ENCODE data around the gene WDR6. TPM values are rescaled to one million over a fixed set of nuclear protein-coding genes. Genes with fewer than 3 reads are reported as not detected.

The WDR6 gene
- 73.6 and 93.7 TPM in 2 replicates for total RNA-seq

GRCh38 chr3:49007068-49007770, at the start of gene WDR6:
Gene WDR6, plus strand, starts transcription at chr3:49007391. Its CDS starts 41 bp downstream, at chr3:49007432.

GRCh38 chr3:48989796-48990635, 17.2 kb upstream of the WDR6 start, which contains the start of gene P4HTM:
Gene P4HTM, plus strand, starts transcription at chr3:48990241. Its CDS starts 16 bp downstream, at chr3:48990257.

GRCh38 chr3:49017971-49018706, 10.9 kb downstream of the WDR6 start, which contains the start of gene DALRD3:
Gene DALRD3, minus strand, starts transcription at chr3:49018580. Its CDS starts 16 bp downstream, at chr3:49018564.

GRCh38 chr3:49021813-49022687, 14.9 kb downstream of the WDR6 start, which contains the start of gene NDUFAF3:
Gene NDUFAF3, plus strand, starts transcription at chr3:49022121. Its CDS starts 24 bp downstream, at chr3:49022145.

GRCh38 chr3:49028673-49029562, 21.7 kb downstream of the WDR6 start, which contains the start of gene IMPDH2:
Gene IMPDH2, minus strand, starts transcription at chr3:49029398. Its CDS starts 48 bp downstream, at chr3:49029350.

Other genes with a start within 250 kb of the WDR6 start
- 19.2 and 23.5 TPM in 2 replicates for gene PRKAR2A, start 159.5 kb upstream of the WDR6 start, total RNA-seq
- gene SLC25A20, start 108.5 kb upstream of the WDR6 start, total RNA-seq: 20.8 and 21.0 TPM in 2 replicates
- gene ARIH2, start 88.5 kb upstream of the WDR6 start, total RNA-seq: 47.3 and 59.5 TPM in 2 replicates
- 35.0 TPM in 2 replicates for gene P4HTM, start 17.1 kb upstream of the WDR6 start, total RNA-seq
- 49.2 and 72.1 TPM in 2 replicates for gene DALRD3, start 11.2 kb downstream of the WDR6 start, total RNA-seq
- 61.9 and 75.1 TPM in 2 replicates for gene NDUFAF3, start 14.7 kb downstream of the WDR6 start, total RNA-seq
- gene IMPDH2, start 22.0 kb downstream of the WDR6 start, total RNA-seq: 394 and 444 TPM in 2 replicates
- gene QRICH1, start 86.7 kb downstream of the WDR6 start, total RNA-seq: 41.7 and 59.1 TPM in 2 replicates
- 285 and 326 TPM in 2 replicates for gene QARS1, start 97.4 kb downstream of the WDR6 start, total RNA-seq
- 38.3 and 61.7 TPM in 2 replicates for gene USP19, start 113.4 kb downstream of the WDR6 start, total RNA-seq
- 531 and 711 TPM in 2 replicates for gene LAMB2, start 125.7 kb downstream of the WDR6 start, total RNA-seq
- gene CCDC71, start 158.9 kb downstream of the WDR6 start, total RNA-seq: 18.8 and 19.5 TPM in 2 replicates
- gene KLHDC8B, start 164.2 kb downstream of the WDR6 start, total RNA-seq: 45.7 and 67.5 TPM in 2 replicates

All from bronchial smooth muscle cell (primary cell).